SK-MEL-5 (cell line): ENCODE measurements around the gene B4GALNT1. TPM values are rescaled to one million over a fixed set of nuclear protein-coding genes. Genes with fewer than 3 reads are reported as not detected.
"Not testable (repeated sequence)": the region's sequence is repeated elsewhere in the genome, so short reads cannot be mapped to it uniquely, and the experiment has no call there.

Source experiments
- DNase-seq: peaks from one replicate; pipeline ENCODE4 v3.0.0-alpha.2; 2016; ENCODE audit warnings: low read depth, low spot score
- in situ Hi-C: cut with HindIII; loops from 2 replicates; pipeline ENCODE4 v1.10.0; 2016; ENCODE audit warnings: low sequenced_read_pairs, high pct_unique_total_duplicates, low pct_unique_long_range_greater_than_20kb
- total RNA-seq: library from RNA; depleted of rRNA; stranded (reverse); fragments of >200 nt; shearing (Covaris generic); gene quantifications from 2 replicates; pipeline ENCODE4 v1.2.3, GENCODE V29; 2014

Gene B4GALNT1
- total RNA-seq, 1 experiment from 2014 or later, result 11.2 TPM

GRCh38 chr12:57624441-57625220, 8.4 kb downstream of the B4GALNT1 start:
- DNase-seq, result no peak
- in situ Hi-C loops, result no loop called here

- in situ Hi-C loops, result no loop called here
- no peak for DNase-seq
Measured at GRCh38 chr12:57623811-57624390, 9.1 kb downstream of the B4GALNT1 start.

GRCh38 chr12:57623385-57623784, 9.6 kb downstream of the B4GALNT1 start:
- no peak for DNase-seq
- in situ Hi-C loops, result no loop called here

GRCh38 chr12:57622293-57623245, 10.4 kb downstream of the B4GALNT1 start:
- DNase-seq, result no peak

GRCh38 chr12:57621497-57622292, 11.3 kb downstream of the B4GALNT1 start:
- in situ Hi-C loops, result no loop called here
- peak; percentile 58 for DNase-seq

More at GRCh38 chr12:57622293-57623245, 10.4 kb downstream of the B4GALNT1 start:
- in situ Hi-C loops, result no loop called here

GRCh38 chr12:57620936-57621496, 12.0 kb downstream of the B4GALNT1 start:
- no peak for DNase-seq
- in situ Hi-C loops, result no loop called here

- in situ Hi-C loops, result no loop called here
- no peak for DNase-seq
Measured at GRCh38 chr12:57620245-57620935, 12.6 kb downstream of the B4GALNT1 start.

- in situ Hi-C loops, result no loop called here
- DNase-seq, result no peak
Measured at GRCh38 chr12:57619434-57620244, 13.4 kb downstream of the B4GALNT1 start.

- in situ Hi-C loops, result no loop called here
Measured at GRCh38 chr12:57618966-57619433, 14.0 kb downstream of the B4GALNT1 start.

GRCh38 chr12:57618431-57618830, 14.6 kb downstream of the B4GALNT1 start:
- in situ Hi-C loops, DNase-seq: not testable (repeated sequence)

More at GRCh38 chr12:57618966-57619433, 14.0 kb downstream of the B4GALNT1 start:
- no peak for DNase-seq

- in situ Hi-C loops, result no loop called here
Measured at GRCh38 chr12:57617942-57618341, 15.1 kb downstream of the B4GALNT1 start.

GRCh38 chr12:57616383-57617101, 16.5 kb downstream of the B4GALNT1 start:
- in situ Hi-C loops, result no loop called here
- no peak for DNase-seq

More at GRCh38 chr12:57617942-57618341, 15.1 kb downstream of the B4GALNT1 start:
- no peak for DNase-seq

- in situ Hi-C loops, result no loop called here
- DNase-seq, result no peak
Measured at GRCh38 chr12:57615637-57616036, 17.4 kb downstream of the B4GALNT1 start.

- DNase-seq, result no peak
- in situ Hi-C loops, result no loop called here
Measured at GRCh38 chr12:57614948-57615500, 18.0 kb downstream of the B4GALNT1 start.
